Activated CD4-positive, alpha-beta T cell treated with anti-CD3 and anti-CD28 coated beads, Interleukin-2, Interleukin-4, amounts not matched to agents 100 ng/mL and 50 ng/mL, durations not matched to agents 16 hours and 8 hours (primary cell): ENCODE measurements around the gene DHX16.
"Not testable (repeated sequence)": the region's sequence is repeated elsewhere in the genome, so short reads cannot be mapped to it uniquely, and the experiment has no call there.

Source experiments
- DNase-seq: peaks from one replicate; pipeline ENCODE4 v3.0.0-alpha.2; 2020; ENCODE audit warnings: low spot score

Gene DHX16

DNA sequence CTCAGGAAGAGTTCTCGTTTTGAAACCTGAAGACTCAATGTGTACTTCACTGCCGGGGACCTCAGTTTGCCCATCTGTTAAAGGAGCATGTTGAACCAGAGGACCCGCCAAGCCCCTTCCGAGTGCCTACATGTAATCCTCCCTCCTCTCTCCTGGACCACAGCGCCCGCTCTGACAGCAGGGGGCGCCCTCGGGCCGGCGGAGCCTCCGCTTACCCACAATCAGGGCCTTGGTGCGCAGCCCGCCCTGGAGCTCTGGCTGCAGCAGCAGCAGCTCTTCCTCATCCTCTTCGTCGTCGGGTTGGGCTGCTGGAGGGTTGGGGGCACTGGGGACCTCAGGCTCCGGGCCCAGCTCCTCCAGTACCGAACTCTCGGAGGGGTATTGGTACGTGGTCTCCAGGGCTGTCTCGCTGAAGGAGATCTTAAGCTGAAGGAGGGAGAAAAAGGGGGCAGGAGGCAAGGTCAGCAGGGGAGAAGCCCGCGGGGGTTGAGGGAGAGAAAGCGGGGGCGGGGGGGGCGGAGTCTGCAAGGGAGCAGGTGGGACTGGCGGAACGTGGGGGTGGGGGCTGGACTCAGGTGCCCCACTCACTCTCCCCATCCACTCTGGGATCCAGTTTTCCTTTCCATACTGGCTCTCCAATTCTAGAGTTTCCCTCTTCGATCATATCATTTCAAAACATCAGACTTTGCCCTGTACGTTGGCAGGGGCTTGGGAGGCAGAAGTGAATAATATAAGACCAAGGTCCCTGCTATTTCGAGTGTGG lies 6.3 kb upstream of the DHX16 start:
- DNase-seq = peak; percentile 94

DNA sequence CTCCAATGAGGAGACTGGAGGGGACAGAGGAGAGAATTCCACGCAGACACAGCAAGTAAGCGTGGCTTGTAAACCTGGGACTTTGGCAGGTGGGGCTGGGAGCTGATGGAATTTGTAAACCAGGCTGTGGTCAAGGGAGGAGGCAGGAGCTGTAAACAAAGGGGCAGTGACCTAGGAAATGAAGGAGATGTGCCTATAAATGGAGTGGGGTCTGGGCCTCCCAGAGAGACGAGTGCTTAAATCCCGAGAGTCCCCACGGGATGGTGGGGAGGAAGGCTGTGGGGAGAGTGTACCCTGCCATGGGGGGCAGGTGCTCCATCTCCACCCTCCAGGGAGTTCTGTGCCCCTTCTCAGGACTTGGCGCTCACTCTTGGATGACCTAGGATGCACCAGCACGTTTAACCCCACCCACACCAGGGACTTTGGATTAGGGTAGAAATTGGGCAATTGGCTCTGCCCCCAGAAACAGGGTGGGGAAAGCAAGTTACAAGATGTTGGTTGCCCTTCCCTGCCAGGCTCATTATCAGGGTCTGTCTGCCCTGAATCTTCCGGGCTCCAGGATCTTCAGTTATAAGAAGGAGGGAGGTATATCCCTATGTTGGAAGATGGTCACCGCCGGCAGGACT lies 4.0 kb upstream of the DHX16 start:
- DNase-seq = no peak

DNA sequence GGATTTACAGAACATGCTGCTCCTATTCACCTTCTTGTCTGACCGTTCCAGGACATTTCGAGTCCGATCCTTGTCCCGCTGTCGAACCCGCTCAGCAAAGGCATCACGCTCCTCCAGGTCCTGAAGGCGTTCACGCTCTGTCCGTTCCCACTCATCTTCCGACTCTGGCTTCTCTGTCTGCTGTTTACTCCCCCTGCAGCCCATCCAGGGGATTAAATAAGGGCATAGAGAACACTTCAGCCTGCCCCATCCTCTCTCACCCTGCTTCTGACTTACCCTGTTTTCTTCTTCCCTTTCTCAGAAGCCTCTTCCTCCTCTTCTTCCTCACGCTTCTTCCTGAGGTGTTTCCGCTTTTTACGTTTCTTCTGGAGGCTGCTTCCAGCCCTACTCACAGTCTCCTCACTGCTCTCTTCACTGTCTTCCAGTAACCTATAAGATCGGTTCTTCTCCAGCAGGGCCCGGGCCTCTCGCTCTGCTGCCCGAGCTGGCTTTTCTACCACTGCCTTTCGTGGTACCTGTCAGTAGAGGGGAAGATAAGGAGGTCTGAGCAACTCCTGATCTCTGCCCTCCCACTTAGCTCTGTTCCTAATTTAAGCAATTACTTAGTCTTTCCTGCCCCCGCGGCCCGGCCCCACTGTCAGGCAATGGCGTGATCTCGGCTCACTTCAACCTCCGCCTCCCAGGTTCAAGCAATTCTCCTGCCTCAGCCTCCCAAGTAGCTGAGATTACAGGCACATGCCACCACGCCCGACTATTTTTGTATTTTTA lies 1.9 kb downstream of the DHX16 start:
- no peak for DNase-seq

- DNase-seq = not testable (repeated sequence)
Observed at GRCh38 chr6:30666300-30666699, 6.5 kb downstream of the DHX16 start.

GRCh38 chr6:30664994-30665767 lies 7.6 kb downstream of the DHX16 start:
- DNase-seq = no peak

GRCh38 chr6:30657922-30658321 lies 14.9 kb downstream of the DHX16 start:
- DNase-seq = not testable (repeated sequence)

- no peak for DNase-seq
Observed at GRCh38 chr6:30657454-30657853, 15.4 kb downstream of the DHX16 start.

DNA sequence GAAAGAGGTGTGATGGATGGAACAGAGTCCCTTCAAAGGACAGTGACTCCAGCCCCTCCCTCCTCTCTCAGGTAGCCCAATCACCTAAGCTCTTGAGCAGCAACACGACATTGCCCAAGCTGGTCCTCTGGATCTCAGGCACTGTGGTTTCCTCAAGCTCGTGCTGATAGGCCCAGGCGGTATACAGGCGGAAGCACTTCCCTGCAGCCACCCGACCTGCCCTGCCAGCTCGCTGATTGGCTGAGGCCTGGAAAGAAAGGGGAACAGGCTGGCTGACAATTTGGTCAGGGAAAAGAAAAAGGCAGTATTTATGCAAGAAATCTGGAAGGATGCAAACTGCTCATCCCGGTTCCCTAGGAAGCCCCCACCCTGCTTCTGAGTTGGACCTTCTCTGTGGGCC lies 16.3 kb downstream of the DHX16 start:
- DNase-seq = no peak

DNA sequence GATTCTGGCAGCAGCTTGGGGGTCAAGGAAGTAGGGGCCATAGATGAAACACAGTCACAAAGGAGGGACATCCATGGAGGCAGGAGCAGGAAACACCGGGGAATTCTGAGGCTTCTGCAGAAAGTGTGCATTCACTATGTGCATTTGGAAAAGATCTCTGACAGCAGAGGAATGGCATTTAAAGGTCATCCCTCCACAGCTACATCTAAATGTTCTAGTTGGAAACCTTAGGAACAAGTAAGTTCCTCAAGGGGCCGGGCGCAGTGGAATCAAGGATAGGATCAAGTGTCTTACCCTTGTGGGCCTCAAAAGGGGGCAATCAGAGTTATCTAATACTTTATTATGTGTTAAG lies 17.1 kb downstream of the DHX16 start:
- DNase-seq = no peak

- no peak for DNase-seq
Observed at GRCh38 chr6:30654798-30655742, 17.7 kb downstream of the DHX16 start.

DNA sequence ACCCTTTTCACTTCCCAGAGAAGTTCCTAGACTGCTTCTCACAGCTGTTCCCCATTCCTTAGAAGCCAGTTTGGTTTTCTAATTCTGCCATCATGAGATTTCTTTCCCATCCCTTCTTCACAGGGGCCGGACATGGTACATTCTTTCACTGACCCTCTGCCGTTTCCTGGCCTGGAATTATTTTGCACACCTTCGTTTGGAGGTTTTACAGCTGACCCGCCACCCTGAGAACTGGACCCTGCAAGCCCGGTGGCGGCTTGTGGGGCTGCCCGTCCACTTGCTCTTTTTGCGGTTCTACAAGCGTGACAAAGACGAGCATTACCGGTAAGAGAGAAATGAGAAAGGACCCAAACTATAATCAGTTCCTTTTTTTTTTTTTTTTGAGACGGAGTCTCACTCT lies 21.7 kb downstream of the DHX16 start:
- no peak for DNase-seq

DNA sequence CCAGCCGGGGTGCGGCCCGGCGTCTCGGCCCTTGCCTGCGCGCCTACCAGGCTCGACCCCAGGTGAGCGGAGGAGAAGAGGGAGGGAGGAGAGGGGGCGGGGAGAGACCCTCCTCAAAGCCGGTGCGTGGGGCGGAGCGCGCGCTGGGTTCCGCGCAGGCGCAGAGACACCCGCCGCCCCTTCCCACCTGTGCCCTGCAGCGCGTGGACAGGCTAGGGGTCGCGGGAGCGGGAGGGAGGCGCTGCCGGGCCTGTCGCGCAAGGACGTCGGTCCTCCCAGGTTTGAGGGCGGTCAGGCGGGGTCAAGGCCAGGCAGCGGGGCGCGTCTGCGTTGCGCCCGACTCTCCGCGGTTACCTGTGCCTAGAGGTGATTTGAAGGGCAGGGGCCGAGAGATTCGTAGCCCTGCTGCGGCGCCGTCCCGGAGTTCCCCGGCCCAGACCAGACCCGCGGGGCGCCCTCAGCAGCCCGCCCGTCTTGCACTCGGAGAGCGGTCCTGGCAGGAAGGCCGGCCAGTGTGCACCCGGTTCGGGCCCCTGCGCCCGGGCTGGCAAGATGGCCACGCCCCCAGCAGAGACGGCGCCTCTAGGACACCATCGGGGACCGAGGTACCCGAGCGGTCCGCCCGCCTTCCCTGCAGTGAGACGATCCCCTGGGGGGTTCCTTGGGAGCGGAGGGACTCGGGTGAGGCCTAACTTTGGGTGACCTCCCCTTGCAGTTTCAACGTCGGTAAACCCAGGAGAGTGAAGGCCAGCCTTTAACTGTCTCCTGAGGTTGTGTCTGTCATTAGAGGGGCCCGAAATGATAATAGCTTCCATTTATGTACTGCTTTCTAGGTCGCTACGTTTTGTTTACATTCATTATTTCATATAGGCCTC lies 25.3 kb downstream of the DHX16 start:
- DNase-seq = peak; percentile 75

DNA sequence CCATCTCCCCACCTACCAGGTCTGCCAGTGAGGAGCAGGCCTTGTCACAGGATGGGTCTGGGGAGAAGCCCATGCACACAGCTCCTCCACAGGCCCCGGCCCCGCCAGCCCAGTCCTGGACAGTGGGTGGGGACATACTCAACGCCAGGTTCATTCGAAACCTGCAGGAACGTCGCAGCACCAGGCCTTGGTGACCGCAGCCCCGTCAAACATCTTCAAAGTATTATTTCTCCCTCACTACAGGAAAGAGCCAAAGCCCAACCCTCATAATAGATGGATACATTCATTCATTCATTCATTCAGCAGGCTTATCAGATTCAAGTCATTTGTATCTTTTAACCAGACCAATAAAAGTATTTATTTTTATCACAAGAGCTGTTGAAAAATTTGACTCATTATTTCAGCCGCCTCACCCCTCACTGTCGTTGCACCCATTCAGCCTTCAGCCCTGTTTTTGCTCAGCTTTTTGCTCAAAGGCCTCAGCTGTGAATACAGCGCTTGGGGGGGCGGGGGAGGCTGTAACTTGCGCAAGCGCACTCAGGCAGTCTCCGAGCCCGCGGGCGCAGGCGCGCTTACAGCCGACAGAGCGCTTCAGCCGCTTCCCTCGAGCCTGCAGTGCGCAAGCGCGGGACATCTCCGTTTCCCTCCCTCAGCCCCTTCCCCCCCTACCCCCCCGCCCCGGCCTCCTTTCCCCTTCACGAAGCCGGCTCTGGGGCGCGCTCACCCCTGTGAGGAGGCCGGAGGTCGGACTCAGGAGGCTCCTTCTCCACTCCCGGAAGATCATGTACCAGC lies 26.2 kb downstream of the DHX16 start, which contains the start of gene C6orf136:
TSS of gene C6orf136 (plus strand) at position 684 of the 792 bp plus-strand sequence. CDS start at position 783, 99 bp downstream.
- peak; percentile 94 for DNase-seq

- DNase-seq = no peak
Observed at GRCh38 chr6:30645989-30646388, 26.8 kb downstream of the DHX16 start.

DNA sequence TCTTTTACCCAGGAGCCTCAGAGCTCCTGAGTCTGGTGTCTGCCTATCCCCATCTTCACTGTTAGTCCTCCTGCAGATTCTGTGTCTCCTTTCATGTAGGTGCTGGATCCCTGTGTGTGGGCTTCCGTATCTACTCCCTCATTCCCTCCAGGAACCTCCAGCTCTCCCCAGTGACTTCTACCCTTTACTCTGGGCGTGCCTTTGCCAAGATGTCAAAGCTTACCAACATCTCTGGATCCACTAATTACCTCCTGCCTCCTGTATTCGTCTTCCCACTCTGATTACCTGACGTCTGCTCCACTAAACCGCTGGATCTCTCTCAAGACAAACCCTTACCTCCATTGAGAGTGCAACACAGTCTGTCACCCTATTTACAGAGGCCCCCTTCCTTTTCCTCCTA lies 28.0 kb downstream of the DHX16 start:
- DNase-seq = no peak

DNA sequence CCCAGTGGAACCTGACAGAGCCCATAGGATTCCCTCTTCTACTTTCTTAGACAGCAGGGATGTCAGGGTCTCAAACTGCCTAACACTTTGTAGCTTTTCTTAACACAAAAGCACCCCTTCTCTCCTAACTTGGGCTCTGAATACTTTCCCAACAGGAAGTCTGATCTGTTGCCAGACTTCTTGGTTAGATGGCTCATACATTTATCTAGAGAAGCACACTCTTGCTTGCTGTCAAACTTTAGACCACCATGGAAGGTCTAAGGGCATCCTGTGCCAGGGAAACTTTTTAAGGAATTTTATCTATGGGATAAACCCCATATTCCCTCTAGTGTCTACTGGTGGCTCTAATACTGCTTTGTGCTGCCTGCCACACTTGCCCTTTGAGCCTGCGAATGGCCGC lies 29.1 kb downstream of the DHX16 start:
- no peak for DNase-seq

DNA sequence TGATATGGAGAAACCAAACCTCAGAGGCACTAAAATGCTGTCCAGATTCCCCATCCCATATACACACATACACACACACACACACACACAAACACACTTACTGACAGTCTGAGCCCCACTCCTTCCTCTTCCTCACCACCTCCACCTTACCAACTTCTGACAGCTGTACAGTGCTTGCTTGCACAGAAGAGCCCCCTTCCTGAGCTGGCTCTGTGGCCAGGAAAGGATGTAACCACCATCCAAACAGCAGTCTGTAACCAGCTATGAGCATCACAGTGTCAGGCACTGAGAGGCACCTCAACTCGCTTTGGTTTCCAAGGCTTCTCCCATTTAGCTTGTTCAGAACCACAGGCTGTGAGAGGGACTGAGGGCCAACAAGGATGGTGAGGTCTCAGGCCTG lies 31.8 kb downstream of the DHX16 start:
- DNase-seq = no peak

DNA sequence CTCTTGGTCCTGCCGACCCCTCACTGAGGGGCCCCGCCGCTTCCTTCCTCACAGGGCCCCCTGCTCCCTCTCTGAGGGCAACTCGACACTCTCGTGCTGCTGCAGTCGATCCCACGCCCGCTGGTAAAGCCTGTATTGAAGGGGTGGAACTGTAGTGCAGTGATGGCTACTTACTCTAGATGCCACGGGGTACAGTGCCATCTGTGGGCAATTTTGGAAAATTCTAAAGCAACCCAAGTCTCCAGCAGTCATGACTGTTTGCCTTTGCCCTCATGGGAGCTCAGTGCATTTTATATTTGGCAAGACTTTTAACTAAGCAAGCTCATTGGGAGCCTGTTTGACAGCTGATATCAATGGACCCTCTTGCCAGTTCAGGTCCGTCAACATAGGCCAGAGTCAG lies 32.3 kb downstream of the DHX16 start:
- no peak for DNase-seq

DNA sequence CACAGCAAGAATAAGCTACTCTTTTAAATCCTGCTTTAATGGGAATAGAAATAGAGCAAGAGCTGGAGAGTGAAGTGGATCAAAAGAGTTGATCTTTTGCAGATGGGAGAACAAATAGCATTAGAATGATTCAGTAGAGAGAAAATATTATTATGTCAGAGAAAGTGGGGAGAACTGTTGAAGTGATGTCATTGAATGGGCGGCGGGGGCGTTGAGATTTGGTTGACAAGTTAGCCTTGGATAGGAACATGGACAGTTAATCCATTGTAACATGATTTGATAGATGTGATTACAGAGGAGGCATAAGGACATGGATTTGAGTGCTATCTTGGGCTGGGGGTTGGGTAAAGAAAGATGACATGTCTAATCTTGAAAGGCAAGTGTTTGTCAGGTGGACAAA lies 37.0 kb downstream of the DHX16 start:
- DNase-seq = no peak
